AG09309 (cell line): Measurements from ENCODE around the gene CPA5.
"Not testable (repeated sequence)": the region's sequence is repeated elsewhere in the genome, so short reads cannot be mapped to it uniquely, and the experiment has no call there.

Experiments used
- DNase-seq: peaks from one replicate; pipeline ENCODE4 v3.0.0-alpha.2; 2010; ENCODE audit warnings: low read depth
- H3K4me3 ChIP-seq: 2 replicates; pipeline ENCODE4 v1.5.1; 2011; ENCODE audit warnings: mild to moderate bottlenecking, low read depth, low read length, moderate library complexity; ENCODE audit not compliant: control insufficient read depth
- CTCF ChIP-seq: IDR thresholded peaks from 2 replicates; pipeline ENCODE4 v1.5.1; 2011; ENCODE audit warnings: mild to moderate bottlenecking, low read depth, low read length, inconsistent platforms; ENCODE audit not compliant: insufficient read depth, control insufficient read depth; ENCODE audit errors: missing control alignments

CPA5 gene

GRCh38 chr7:130372402-130373165, 28.0 kb downstream of the CPA5 start:
- DNase-seq, result no peak
- no peak for TF ChIP-seq CTCF
- no peak overlapping the region for H3K4me3 ChIP-seq

GRCh38 chr7:130374507-130374906, 29.9 kb downstream of the CPA5 start:
- TF ChIP-seq CTCF, result no peak
- no peak overlapping the region for H3K4me3 ChIP-seq
- DNase-seq, result no peak

- not testable (repeated sequence) for H3K4me3 ChIP-seq
Observed at GRCh38 chr7:130376461-130376860, 31.8 kb downstream of the CPA5 start.

GRCh38 chr7:130377178-130377577, 32.6 kb downstream of the CPA5 start:
- H3K4me3 ChIP-seq, result no peak overlapping the region
- no peak for TF ChIP-seq CTCF
- DNase-seq, result no peak

More at GRCh38 chr7:130376461-130376860, 31.8 kb downstream of the CPA5 start:
- not testable (repeated sequence) for DNase-seq

GRCh38 chr7:130379019-130379418, 34.4 kb downstream of the CPA5 start:
- TF ChIP-seq CTCF, result no peak
- no peak for DNase-seq
- no peak overlapping the region for H3K4me3 ChIP-seq

GRCh38 chr7:130379532-130379920, 34.9 kb downstream of the CPA5 start:
- no peak for DNase-seq
- H3K4me3 ChIP-seq, result no peak overlapping the region
- no peak for TF ChIP-seq CTCF

GRCh38 chr7:130379921-130380860, 35.6 kb downstream of the CPA5 start, which contains the start of gene CPA1:
Gene CPA1 (plus strand): TSS chr7:130380494. CDS start chr7:130380521, 27 bp downstream.
- DNase-seq, result no peak
- H3K4me3 ChIP-seq, result no peak within 1 kb of the TSS
- no peak for TF ChIP-seq CTCF
